BE2C (cell line): Measurements from ENCODE around the gene SUPT3H.

Source experiments
- DNase-seq: peaks from one replicate; pipeline ENCODE4 v3.0.0-alpha.2; 2020
- H3K27me3 ChIP-seq: fragments of 250-450 bp; sonication (Bioruptor Pico); 2 replicates; pipeline ENCODE4 v1.5.1; 2020; ENCODE audit warnings: mild to moderate bottlenecking
- H3K36me3 ChIP-seq: fragments of 250-450 bp; sonication (Bioruptor Pico); 2 replicates; pipeline ENCODE4 v1.5.1; 2020; ENCODE audit warnings: mild to moderate bottlenecking
- H3K4me1 ChIP-seq: fragments of 250-450 bp; sonication (Bioruptor Pico); 2 replicates; pipeline ENCODE4 v1.5.1; 2020
- H3K4me3 ChIP-seq: 2 replicates; pipeline ENCODE4 v1.5.1; 2011; ENCODE audit warnings: low read depth, low read length
- H3K9me3 ChIP-seq: fragments of 250-450 bp; sonication (Bioruptor Pico); 2 replicates; pipeline ENCODE4 v1.5.1; 2020
- TF ChIP-seq, protein P1 (sequence below): IDR thresholded peaks from 2 replicates; pipeline ENCODE4 v1.5.1; 2012; ENCODE audit warnings: mild to moderate bottlenecking, low read depth, low read length

Gene SUPT3H

DNA sequence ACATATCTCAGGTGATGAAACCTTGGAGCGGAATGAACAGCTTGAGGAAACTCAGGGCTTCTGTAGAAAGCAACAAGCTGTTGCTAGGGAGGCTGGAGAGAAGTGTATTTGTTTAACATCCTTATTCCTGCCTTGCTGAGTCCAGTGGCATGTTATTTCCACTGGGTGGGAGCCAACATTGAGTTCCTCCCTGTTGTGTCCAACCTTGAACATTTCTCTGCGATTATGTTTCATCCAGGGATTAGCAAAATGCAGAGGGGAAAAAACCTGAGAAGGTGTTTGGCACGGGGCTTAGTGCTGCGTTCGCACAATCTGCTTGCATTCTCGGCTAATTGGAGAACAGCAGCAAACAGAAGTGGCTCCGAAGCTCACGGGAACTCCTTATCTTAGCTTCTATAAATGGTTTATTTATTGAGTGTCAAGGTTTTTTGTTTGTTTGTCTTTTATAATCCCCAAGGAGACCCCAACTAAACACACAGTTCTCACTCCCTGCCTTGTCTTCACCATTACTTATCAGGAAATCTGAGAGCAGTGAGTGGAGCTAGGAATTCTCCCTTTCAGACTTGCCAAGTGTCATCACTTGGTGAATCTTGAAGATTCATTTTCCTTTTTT lies 577.5 kb downstream of the SUPT3H start:
- DNase-seq: no peak
- no peak overlapping the region for H3K4me3 ChIP-seq

DNA sequence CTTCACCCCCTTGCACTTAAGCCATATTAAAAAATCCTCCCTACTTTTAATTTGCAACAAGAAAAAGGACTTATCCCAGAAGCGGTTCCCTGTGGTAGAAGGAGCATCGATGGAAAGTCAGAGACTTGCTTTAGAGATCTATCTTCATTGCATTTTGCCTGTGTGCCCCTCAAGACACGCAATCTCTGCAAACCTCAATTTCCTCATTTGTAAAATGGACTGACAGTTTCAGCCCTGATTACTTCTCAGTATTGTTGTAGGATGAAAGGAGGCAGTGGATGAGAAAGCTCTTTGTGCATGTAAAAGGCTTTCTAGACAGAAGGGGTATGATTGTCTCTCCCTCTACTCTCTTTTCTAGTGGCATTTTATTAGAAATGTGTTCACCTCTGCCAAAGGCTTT lies 580.0 kb downstream of the SUPT3H start:
- H3K36me3 ChIP-seq: no peaks in the 10 kb centered on the region
- H3K4me3 ChIP-seq: no peak overlapping the region
- TF ChIP-seq, protein P1, sequence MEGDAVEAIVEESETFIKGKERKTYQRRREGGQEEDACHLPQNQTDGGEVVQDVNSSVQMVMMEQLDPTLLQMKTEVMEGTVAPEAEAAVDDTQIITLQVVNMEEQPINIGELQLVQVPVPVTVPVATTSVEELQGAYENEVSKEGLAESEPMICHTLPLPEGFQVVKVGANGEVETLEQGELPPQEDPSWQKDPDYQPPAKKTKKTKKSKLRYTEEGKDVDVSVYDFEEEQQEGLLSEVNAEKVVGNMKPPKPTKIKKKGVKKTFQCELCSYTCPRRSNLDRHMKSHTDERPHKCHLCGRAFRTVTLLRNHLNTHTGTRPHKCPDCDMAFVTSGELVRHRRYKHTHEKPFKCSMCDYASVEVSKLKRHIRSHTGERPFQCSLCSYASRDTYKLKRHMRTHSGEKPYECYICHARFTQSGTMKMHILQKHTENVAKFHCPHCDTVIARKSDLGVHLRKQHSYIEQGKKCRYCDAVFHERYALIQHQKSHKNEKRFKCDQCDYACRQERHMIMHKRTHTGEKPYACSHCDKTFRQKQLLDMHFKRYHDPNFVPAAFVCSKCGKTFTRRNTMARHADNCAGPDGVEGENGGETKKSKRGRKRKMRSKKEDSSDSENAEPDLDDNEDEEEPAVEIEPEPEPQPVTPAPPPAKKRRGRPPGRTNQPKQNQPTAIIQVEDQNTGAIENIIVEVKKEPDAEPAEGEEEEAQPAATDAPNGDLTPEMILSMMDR: no peak
- no peak for DNase-seq
- H3K27me3 ChIP-seq: peaks cover 41% of the 10 kb centered on the region
- H3K4me1 ChIP-seq: no peaks in the 10 kb centered on the region
- H3K9me3 ChIP-seq: no peaks in the 10 kb centered on the region

More for the DNA sequence above, 577.5 kb downstream of the SUPT3H start:
- peaks cover 34% of the 10 kb centered on the region for H3K27me3 ChIP-seq
- TF ChIP-seq, protein P1: no peak
- H3K36me3 ChIP-seq: no peaks in the 10 kb centered on the region
- no peaks in the 10 kb centered on the region for H3K4me1 ChIP-seq
- no peaks in the 10 kb centered on the region for H3K9me3 ChIP-seq

DNA sequence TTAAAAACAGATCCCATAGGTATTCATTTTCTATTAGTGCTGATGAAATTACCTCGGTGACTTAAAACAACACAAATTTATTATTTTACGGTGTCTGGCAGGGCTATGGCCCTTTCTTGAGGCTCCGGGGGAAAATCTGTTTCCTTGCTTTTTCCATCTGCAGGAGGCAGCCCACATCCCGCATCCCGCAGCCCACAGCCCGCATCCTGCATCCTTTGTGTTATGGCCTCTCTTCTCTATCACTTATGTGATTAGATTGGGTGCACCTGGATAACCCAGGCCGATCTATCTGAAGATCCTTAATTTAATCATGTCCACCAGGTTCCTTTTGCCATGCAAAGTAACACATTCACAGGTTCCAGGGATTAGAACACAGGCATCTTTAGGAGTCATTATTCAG lies 582.4 kb downstream of the SUPT3H start:
- TF ChIP-seq, protein P1: no peak
- DNase-seq: no peak
- no peaks in the 10 kb centered on the region for H3K9me3 ChIP-seq

DNA sequence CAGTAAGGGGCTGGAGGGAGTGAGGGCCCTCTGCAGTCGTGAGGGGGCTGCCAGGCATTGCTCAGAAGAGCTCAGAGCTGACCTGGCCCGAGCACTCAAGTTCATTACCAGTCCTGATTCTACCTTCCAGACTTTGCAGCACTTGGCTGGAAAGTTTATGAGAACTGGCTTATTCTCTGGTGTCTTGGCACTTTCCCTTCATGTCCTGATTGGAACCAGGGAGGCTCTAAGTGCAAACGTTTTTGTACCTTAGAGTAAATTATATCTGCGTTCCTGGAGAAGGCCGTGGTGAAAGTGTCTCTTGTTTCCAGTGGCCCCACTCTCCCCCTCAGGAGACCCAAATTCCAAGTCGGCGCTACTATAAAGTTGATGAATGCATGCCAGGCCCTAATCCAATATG lies 587.9 kb downstream of the SUPT3H start:
- Histone ChIP-seq H3K9me3 (no peaks in the 10 kb centered on the region), H3K27me3 (peaks cover 4% of the 10 kb centered on the region; the same call in 1 of the 2 replicates)

More for the DNA sequence above, 582.4 kb downstream of the SUPT3H start:
- Histone ChIP-seq H3K36me3 (no peaks in the 10 kb centered on the region), H3K27me3 (peaks cover 33% of the 10 kb centered on the region), H3K4me3 (no peak overlapping the region), H3K4me1 (no peaks in the 10 kb centered on the region)

DNA sequence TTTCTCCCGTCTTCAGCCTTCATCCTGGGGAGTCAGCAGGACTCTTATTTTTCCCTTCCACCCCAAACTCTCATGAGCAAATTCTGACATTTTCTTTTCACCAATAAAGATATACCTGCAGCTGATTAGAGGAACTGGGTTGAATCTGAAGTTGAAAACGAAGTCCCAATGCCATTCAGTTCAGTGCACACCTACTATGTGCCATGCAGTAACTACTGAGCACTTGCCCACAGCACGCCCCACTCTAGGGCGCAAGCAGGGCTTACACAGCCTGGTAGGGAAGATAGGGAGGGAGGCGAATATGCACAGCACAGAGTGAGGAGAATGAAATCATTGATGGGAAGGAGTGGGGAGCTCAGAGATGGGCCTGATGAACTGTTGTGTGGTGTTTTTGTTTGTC lies 588.7 kb downstream of the SUPT3H start:
- H3K4me3 ChIP-seq: no peak overlapping the region
- H3K27me3 ChIP-seq: no peaks in the 10 kb centered on the region; the same call in 1 of the 2 replicates
- no peaks in the 10 kb centered on the region for H3K9me3 ChIP-seq
- TF ChIP-seq, protein P1: no peak
- no peaks in the 10 kb centered on the region for H3K4me1 ChIP-seq
- no peaks in the 10 kb centered on the region for H3K36me3 ChIP-seq
- no peak for DNase-seq

More for the DNA sequence above, 587.9 kb downstream of the SUPT3H start:
- Histone ChIP-seq H3K4me1 (no peaks in the 10 kb centered on the region), H3K4me3 (no peak overlapping the region), H3K36me3 (no peaks in the 10 kb centered on the region)
- TF ChIP-seq, protein P1: no peak
- no peak for DNase-seq

DNA sequence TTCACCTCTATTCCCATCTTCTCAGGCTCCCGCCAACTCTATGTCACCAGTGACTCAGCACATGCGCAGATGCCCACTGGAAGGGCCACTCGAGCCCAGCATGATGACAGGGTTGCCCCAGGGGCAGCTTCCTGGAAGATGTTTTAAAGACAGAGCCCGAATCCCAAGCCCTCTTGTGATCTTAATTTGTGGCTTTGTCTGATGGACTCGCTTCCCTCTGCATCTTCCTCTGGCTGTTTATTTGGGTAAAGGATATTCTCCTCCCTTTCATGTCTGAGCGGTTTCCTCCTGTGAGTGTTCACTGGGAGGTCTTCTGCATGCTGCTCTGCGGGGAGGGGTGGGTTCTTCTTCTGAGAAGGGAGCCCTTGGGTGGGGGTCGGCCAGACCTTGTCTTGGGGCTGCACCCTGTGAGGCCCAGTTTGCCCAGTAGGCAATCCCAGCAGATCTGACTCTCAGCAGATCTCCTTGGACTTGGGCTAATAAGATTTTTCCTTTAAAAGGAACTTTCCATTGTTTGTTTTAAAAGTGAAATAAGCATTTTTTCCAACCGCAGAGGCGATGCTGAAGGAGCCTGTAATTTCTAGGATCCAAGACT lies 589.2 kb downstream of the SUPT3H start:
- Histone ChIP-seq H3K4me1 (no peaks in the 10 kb centered on the region), H3K27me3 (no peaks in the 10 kb centered on the region; the same call in 1 of the 2 replicates), H3K4me3 (no peak overlapping the region), H3K36me3 (no peaks in the 10 kb centered on the region), H3K9me3 (no peaks in the 10 kb centered on the region)
- TF ChIP-seq, protein P1: no peak
- DNase-seq: no peak
